Esophagus mucosa (tissue), 1 donor: ENCODE measurements around the gene SIX3. TPM values are rescaled to one million over a fixed set of nuclear protein-coding genes. Genes with fewer than 3 reads are reported as not detected.

Experiments
- total RNA-seq: library from RNA; stranded (reverse); gene quantifications from one replicate; pipeline ENCODE4 v1.2.4, GENCODE V29; 2023
- donor health status: DM: yes; HTN: yes; CAD: no.

The SIX3 gene
- total RNA-seq, 1 donor from 2014 or later: not detected

Other genes starting within 250 kb of the SIX3 start
- gene SIX2, start 67.8 kb downstream of the SIX3 start, total RNA-seq: 0.12 TPM